HG02852 (cell line): ENCODE data around the gene KIAA1549.
"Not testable (repeated sequence)": the region's sequence is repeated elsewhere in the genome, so short reads cannot be mapped to it uniquely, and the experiment has no call there.

Experiments used
- ATAC-seq: cut with Tn5 transposase; IDR thresholded peaks from one replicate; pipeline ENCODE4 v1.9.1; 2021; ENCODE audit warnings: mild to moderate bottlenecking, moderate library complexity; ENCODE audit not compliant: unreplicated experiment

KIAA1549 gene

GRCh38 chr7:138821912-138822311, 159.3 kb downstream of the KIAA1549 start:
- no peak for ATAC-seq

GRCh38 chr7:138819625-138820024, 161.6 kb downstream of the KIAA1549 start:
- ATAC-seq = no peak

- no peak for ATAC-seq
Measured at GRCh38 chr7:138816650-138817049, 164.5 kb downstream of the KIAA1549 start.

GRCh38 chr7:138814816-138815332, 166.3 kb downstream of the KIAA1549 start:
- ATAC-seq = no peak

- no peak for ATAC-seq
Measured at GRCh38 chr7:138813945-138814344, 167.2 kb downstream of the KIAA1549 start.

GRCh38 chr7:138811327-138811726, 169.9 kb downstream of the KIAA1549 start:
- ATAC-seq = not testable (repeated sequence)

GRCh38 chr7:138809346-138809745, 171.8 kb downstream of the KIAA1549 start:
- ATAC-seq = no peak

GRCh38 chr7:138804618-138805017, 176.6 kb downstream of the KIAA1549 start:
- ATAC-seq = no peak

GRCh38 chr7:138802706-138803105, 178.5 kb downstream of the KIAA1549 start:
- ATAC-seq = no peak

- ATAC-seq = no peak
Measured at GRCh38 chr7:138801256-138801655, 179.9 kb downstream of the KIAA1549 start.

- ATAC-seq = no peak
Measured at GRCh38 chr7:138799336-138800000, 181.7 kb downstream of the KIAA1549 start.

- no peak for ATAC-seq
Measured at GRCh38 chr7:138798836-138799235, 182.4 kb downstream of the KIAA1549 start.

- no peak for ATAC-seq
Measured at GRCh38 chr7:138797715-138798320, 183.4 kb downstream of the KIAA1549 start, which contains the start of the genes ATP6V0A4 and TMEM213. Gene ATP6V0A4 (minus strand): TSS chr7:138798196. CDS start chr7:138771247, 26,949 bp downstream. Gene TMEM213 (plus strand): TSS chr7:138797994. CDS start chr7:138798105, 111 bp downstream.

- not testable (repeated sequence) for ATAC-seq
Measured at GRCh38 chr7:138797046-138797445, 184.1 kb downstream of the KIAA1549 start.

GRCh38 chr7:138796038-138796615, 185.1 kb downstream of the KIAA1549 start:
- no peak for ATAC-seq

GRCh38 chr7:138785587-138786437, 195.4 kb downstream of the KIAA1549 start:
- no peak for ATAC-seq

- no peak for ATAC-seq
Measured at GRCh38 chr7:138784692-138785091, 196.5 kb downstream of the KIAA1549 start.
